ENCODE data around the gene AIG1. TPM values are rescaled to one million over a fixed set of nuclear protein-coding genes. Genes with fewer than 3 reads are reported as not detected.

The AIG1 gene
- polyA plus RNA-seq, 1 of the 3 experiments (the other 2 are of a cell fraction), result 36.8 TPM

GRCh38 chr6:143199291-143199690, 138.6 kb downstream of the AIG1 start:
- POLR2A ChIA-PET, result no interaction called here
- CTCF ChIA-PET, result interaction anchor here (0.7 to 1.1 kb wide), 2 partner anchors 228 to 256 kb away, joined by 3 read pairs; no protein-coding TSS in a partner anchor
- WGBS (ENCODE audit: low lambda C conversion rate), result 87% methylated on average over 1 of the region's 1 CpG
- no peaks in the 10 kb centered on the region for H3K36me3 ChIP-seq (replicated peaks in 1 of 2; ENCODE audit: control insufficient read depth in 1 of 2, insufficient read depth in 2 of 2, low read length in 1 of 2)
- no peak overlapping the region for H3K9ac ChIP-seq
- no peaks in the 10 kb centered on the region for H3F3A ChIP-seq (replicated peaks; ENCODE audit: insufficient read depth)
- H3K9me3 ChIP-seq, result no peaks in the 10 kb centered on the region
- H3K4me1 ChIP-seq (ENCODE audit: control insufficient read depth in 1 of 2, insufficient read depth in 2 of 2, low read depth in 1 of 2, low read length in 1 of 2), result peaks cover 6 to 28% of the 10 kb centered on the region in 2 experiments; a peak in 2 of 4 replicates
- H3K4me3 ChIP-seq (ENCODE audit: low read depth in 2 of 2, low read length in 1 of 2), result no peak overlapping the region
- no peaks in the 10 kb centered on the region for H4K20me1 ChIP-seq (ENCODE audit: insufficient read depth)
- H3K27me3 ChIP-seq (ENCODE audit: insufficient read depth), result no peaks in the 10 kb centered on the region
- no peak for DNase-seq
- H3K27ac ChIP-seq (ENCODE audit: low read depth in 2 of 2, low read length in 1 of 2), result peak overlapping the region in 1 of 2 experiments; percentile 94; a peak in 2 of 4 replicates
- H3K79me2 ChIP-seq (ENCODE audit: insufficient read depth), result no peaks in the 10 kb centered on the region
- no peaks in the 10 kb centered on the region for H3K9me2 ChIP-seq
- no peak overlapping the region for H2AFZ ChIP-seq (ENCODE audit: low read depth)
- H3K4me2 ChIP-seq, result no peak overlapping the region
- no peak for TF ChIP-seq TEAD4 (IDR thresholded peaks at IDR 0.05; ENCODE audit: borderline replicate concordance, insufficient read depth)
- no peak for TF ChIP-seq NRF1 (IDR thresholded peaks at IDR 0.05; ENCODE audit: low read depth, low read length)
- no peak for TF ChIP-seq RAD21 (IDR thresholded peaks at IDR 0.05; ENCODE audit: low read length)
- no peak for TF ChIP-seq JUND (IDR thresholded peaks at IDR 0.05)
- no peak for TF ChIP-seq REST (IDR thresholded peaks at IDR 0.05; ENCODE audit: low read depth, low read length)
- TF ChIP-seq FOXJ3 (CRISPR knock-in tag; IDR thresholded peaks at IDR 0.05), result no peak
- no peak for TF ChIP-seq YY1 (IDR thresholded peaks at IDR 0.05; ENCODE audit: low read depth)
- no peak for TF ChIP-seq MEF2A (IDR thresholded peaks at IDR 0.05; ENCODE audit: borderline replicate concordance, low read depth)
- no peak for TF ChIP-seq CHD2 (IDR thresholded peaks at IDR 0.05; ENCODE audit: low read length, partially characterized antibody)
- no peak for TF ChIP-seq TAF1 (IDR thresholded peaks at IDR 0.05; ENCODE audit: borderline replicate concordance, low read depth, low read length)
- no peak for TF ChIP-seq EP300 (IDR thresholded peaks at IDR 0.05; ENCODE audit: borderline replicate concordance in 1 of 2, low read depth in 1 of 2, low read length in 1 of 2)
- TF ChIP-seq GATA2 (CRISPR knock-in tag; IDR thresholded peaks at IDR 0.05), result no peak

GRCh38 chr6:143200167-143200770, 139.6 kb downstream of the AIG1 start:
- no peak for DNase-seq
- Histone ChIP-seq H4K20me1 (ENCODE audit: insufficient read depth) (no peaks in the 10 kb centered on the region), H3K9me2 (no peaks in the 10 kb centered on the region), H2AFZ (ENCODE audit: low read depth) (no peak overlapping the region), H3K4me3 (ENCODE audit: low read depth in 2 of 2, low read length in 1 of 2) (no peak overlapping the region), H3K4me1 (ENCODE audit: control insufficient read depth in 1 of 2, insufficient read depth in 2 of 2, low read depth in 1 of 2, low read length in 1 of 2) (peaks cover 6 to 35% of the 10 kb centered on the region in 2 experiments; a peak in 2 of 4 replicates), H3K9ac (no peak overlapping the region), H3K4me2 (no peak overlapping the region), H3K27me3 (ENCODE audit: insufficient read depth) (no peaks in the 10 kb centered on the region), H3K79me2 (ENCODE audit: insufficient read depth) (no peaks in the 10 kb centered on the region), H3F3A (replicated peaks; ENCODE audit: insufficient read depth) (no peaks in the 10 kb centered on the region), H3K9me3 (no peaks in the 10 kb centered on the region), H3K27ac (ENCODE audit: low read depth in 2 of 2, low read length in 1 of 2) (no peak overlapping the region), H3K36me3 (replicated peaks in 1 of 2; ENCODE audit: control insufficient read depth in 1 of 2, insufficient read depth in 2 of 2, low read length in 1 of 2) (no peaks in the 10 kb centered on the region)
- WGBS (ENCODE audit: low lambda C conversion rate), result 95% methylated on average over 6 of the region's 6 CpGs
- CTCF ChIA-PET, result no interaction called here
- TF ChIP-seq, protein P1, sequence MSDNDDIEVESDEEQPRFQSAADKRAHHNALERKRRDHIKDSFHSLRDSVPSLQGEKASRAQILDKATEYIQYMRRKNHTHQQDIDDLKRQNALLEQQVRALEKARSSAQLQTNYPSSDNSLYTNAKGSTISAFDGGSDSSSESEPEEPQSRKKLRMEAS (IDR thresholded peaks at IDR 0.05; ENCODE audit: low read depth), result no peak
- TF ChIP-seq GATA2 (CRISPR knock-in tag; IDR thresholded peaks at IDR 0.05) (no peak), ELF1 (IDR thresholded peaks at IDR 0.05) (no peak), NFIC (IDR thresholded peaks at IDR 0.05; ENCODE audit: borderline replicate concordance) (no peak), MEF2A (IDR thresholded peaks at IDR 0.05; ENCODE audit: borderline replicate concordance, low read depth) (no peak), SIN3A (IDR thresholded peaks at IDR 0.05; ENCODE audit: borderline replicate concordance, low read depth, low read length) (no peak), NRF1 (IDR thresholded peaks at IDR 0.05; ENCODE audit: low read depth, low read length) (no peak), TEAD4 (IDR thresholded peaks at IDR 0.05; ENCODE audit: borderline replicate concordance, insufficient read depth) (no peak), RFX5 (IDR thresholded peaks at IDR 0.05; ENCODE audit: low read length) (no peak), POLR2AphosphoS5 (IDR thresholded peaks at IDR 0.05; ENCODE audit: low read depth, low read length) (no peak), EZH2phosphoT487 (IDR thresholded peaks at IDR 0.05; ENCODE audit: borderline replicate concordance, low read depth) (no peak), TAF1 (IDR thresholded peaks at IDR 0.05; ENCODE audit: borderline replicate concordance, low read depth, low read length) (no peak), MXI1 (IDR thresholded peaks at IDR 0.05; ENCODE audit: low read depth, low read length) (no peak)
- TF ChIP-seq, protein P2, sequence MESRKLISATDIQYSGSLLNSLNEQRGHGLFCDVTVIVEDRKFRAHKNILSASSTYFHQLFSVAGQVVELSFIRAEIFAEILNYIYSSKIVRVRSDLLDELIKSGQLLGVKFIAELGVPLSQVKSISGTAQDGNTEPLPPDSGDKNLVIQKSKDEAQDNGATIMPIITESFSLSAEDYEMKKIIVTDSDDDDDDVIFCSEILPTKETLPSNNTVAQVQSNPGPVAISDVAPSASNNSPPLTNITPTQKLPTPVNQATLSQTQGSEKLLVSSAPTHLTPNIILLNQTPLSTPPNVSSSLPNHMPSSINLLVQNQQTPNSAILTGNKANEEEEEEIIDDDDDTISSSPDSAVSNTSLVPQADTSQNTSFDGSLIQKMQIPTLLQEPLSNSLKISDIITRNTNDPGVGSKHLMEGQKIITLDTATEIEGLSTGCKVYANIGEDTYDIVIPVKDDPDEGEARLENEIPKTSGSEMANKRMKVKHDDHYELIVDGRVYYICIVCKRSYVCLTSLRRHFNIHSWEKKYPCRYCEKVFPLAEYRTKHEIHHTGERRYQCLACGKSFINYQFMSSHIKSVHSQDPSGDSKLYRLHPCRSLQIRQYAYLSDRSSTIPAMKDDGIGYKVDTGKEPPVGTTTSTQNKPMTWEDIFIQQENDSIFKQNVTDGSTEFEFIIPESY (IDR thresholded peaks at IDR 0.05; ENCODE audit: borderline replicate concordance, low read depth), result no peak
- POLR2A ChIA-PET, result no interaction called here
